ENCODE measurements around the gene AKR1C2.
"Not testable (repeated sequence)": the region's sequence is repeated elsewhere in the genome, so short reads cannot be mapped to it uniquely, and the experiment has no call there.

Gene AKR1C2

GRCh38 chr10:4984971-4985594 is 18.6 kb downstream of the AKR1C2 start:
- Histone ChIP-seq H3K27me3 (ENCODE audit: control insufficient read depth, insufficient read depth, low read length) (no peaks in the 10 kb centered on the region), H3K36me3 (ENCODE audit: control insufficient read depth, insufficient read depth, low read length) (no peaks in the 10 kb centered on the region), H3K4me1 (ENCODE audit: control insufficient read depth, insufficient read depth, low read length) (peaks cover 3% of the 10 kb centered on the region), H3K4me3 (ENCODE audit: low read length) (no peak overlapping the region), H3K27ac (ENCODE audit: low read length) (no peak overlapping the region), H3K9me3 (ENCODE audit: control insufficient read depth, insufficient read depth, low read length) (no peaks in the 10 kb centered on the region)
- no peak for DNase-seq (ENCODE audit: low read depth, low spot score)
- WGBS (ENCODE audit: insufficient coverage, insufficient read length): no CpG with 5 or more reads among the region's 7 CpGs

- Histone ChIP-seq H3K27ac (ENCODE audit: low read length) (no peak overlapping the region), H3K4me1 (ENCODE audit: control insufficient read depth, insufficient read depth, low read length) (peaks cover 3% of the 10 kb centered on the region), H3K27me3 (ENCODE audit: control insufficient read depth, insufficient read depth, low read length) (no peaks in the 10 kb centered on the region), H3K4me3 (ENCODE audit: low read length) (no peak overlapping the region), H3K36me3 (ENCODE audit: control insufficient read depth, insufficient read depth, low read length) (no peaks in the 10 kb centered on the region), H3K9me3 (ENCODE audit: control insufficient read depth, insufficient read depth, low read length) (no peaks in the 10 kb centered on the region)
- no peak for DNase-seq (ENCODE audit: low read depth, low spot score)
- WGBS (ENCODE audit: insufficient coverage, insufficient read length): no CpG with 5 or more reads among the region's 10 CpGs
These were observed 19.4 kb downstream of the AKR1C2 start for GRCh38 chr10:4984223-4984622.

GRCh38 chr10:4983615-4984216 is 19.9 kb downstream of the AKR1C2 start:
- Histone ChIP-seq H3K36me3 (ENCODE audit: control insufficient read depth, insufficient read depth, low read length) (no peaks in the 10 kb centered on the region), H3K4me3 (ENCODE audit: low read length) (no peak overlapping the region), H3K4me1 (ENCODE audit: control insufficient read depth, insufficient read depth, low read length) (peaks cover 3% of the 10 kb centered on the region), H3K9me3 (ENCODE audit: control insufficient read depth, insufficient read depth, low read length) (no peaks in the 10 kb centered on the region), H3K27ac (ENCODE audit: low read length) (no peak overlapping the region), H3K27me3 (ENCODE audit: control insufficient read depth, insufficient read depth, low read length) (no peaks in the 10 kb centered on the region)
- WGBS (ENCODE audit: insufficient coverage, insufficient read length): no CpG with 5 or more reads among the region's 5 CpGs
- DNase-seq (ENCODE audit: low read depth, low spot score): no peak

- DNase-seq (ENCODE audit: low read depth, low spot score): no peak
- Histone ChIP-seq H3K27ac (ENCODE audit: low read length) (no peak overlapping the region), H3K9me3 (ENCODE audit: control insufficient read depth, insufficient read depth, low read length) (no peaks in the 10 kb centered on the region), H3K27me3 (ENCODE audit: control insufficient read depth, insufficient read depth, low read length) (no peaks in the 10 kb centered on the region), H3K4me3 (ENCODE audit: low read length) (no peak overlapping the region), H3K4me1 (ENCODE audit: control insufficient read depth, insufficient read depth, low read length) (peaks cover 3% of the 10 kb centered on the region), H3K36me3 (ENCODE audit: control insufficient read depth, insufficient read depth, low read length) (no peaks in the 10 kb centered on the region)
- WGBS (ENCODE audit: insufficient coverage, insufficient read length): no CpG with 5 or more reads among the region's 9 CpGs
These were observed 20.9 kb downstream of the AKR1C2 start for GRCh38 chr10:4982764-4983226.

DNA sequence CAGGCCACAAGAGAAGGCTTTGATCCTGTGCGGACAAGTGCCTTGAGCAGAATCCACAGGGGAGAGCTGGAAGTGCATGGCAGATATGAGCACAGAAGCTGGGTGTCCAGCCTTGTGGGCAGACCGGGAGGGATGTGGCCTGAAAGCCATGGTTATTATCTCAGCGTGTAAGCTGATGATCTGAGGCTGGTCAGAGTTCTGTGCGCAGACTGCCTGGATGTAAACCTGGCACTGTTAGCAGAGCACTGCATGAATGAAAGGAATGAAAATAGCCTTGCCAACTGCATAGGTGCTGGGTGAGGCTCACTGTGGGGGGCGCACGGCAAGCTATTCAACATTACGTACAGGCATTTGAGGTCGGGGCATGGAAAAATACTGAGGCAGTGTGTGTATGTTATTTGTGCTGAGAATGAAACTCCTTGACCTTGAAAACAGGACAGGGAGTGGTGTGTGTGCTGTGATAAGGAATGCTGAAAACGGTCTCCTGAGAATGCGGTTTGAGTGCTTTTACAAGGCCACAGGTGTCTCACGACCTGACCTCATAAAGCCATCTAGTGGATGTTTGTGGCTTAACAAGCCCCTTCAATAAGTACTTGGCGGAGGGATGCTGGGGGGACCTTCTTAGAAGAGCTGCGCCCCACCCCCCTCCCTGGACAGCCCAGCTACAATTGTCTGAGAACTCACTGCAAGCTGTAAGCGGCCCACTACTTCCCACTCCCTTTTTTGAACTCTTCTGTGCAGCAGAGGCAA is 21.8 kb downstream of the AKR1C2 start:
- no CpG with 5 or more reads among the region's 14 CpGs for WGBS (ENCODE audit: insufficient coverage, insufficient read length)
- no peaks in the 10 kb centered on the region for H3K27me3 ChIP-seq (ENCODE audit: control insufficient read depth, insufficient read depth, low read length)
- peak; percentile 43 for DNase-seq (ENCODE audit: low read depth, low spot score)
- H3K4me3 ChIP-seq (ENCODE audit: low read length): no peak overlapping the region
- no peak overlapping the region for H3K27ac ChIP-seq (ENCODE audit: low read length)
- no peaks in the 10 kb centered on the region for H3K36me3 ChIP-seq (ENCODE audit: control insufficient read depth, insufficient read depth, low read length)
- no peaks in the 10 kb centered on the region for H3K9me3 ChIP-seq (ENCODE audit: control insufficient read depth, insufficient read depth, low read length)
- peaks cover 3% of the 10 kb centered on the region for H3K4me1 ChIP-seq (ENCODE audit: control insufficient read depth, insufficient read depth, low read length)

DNA sequence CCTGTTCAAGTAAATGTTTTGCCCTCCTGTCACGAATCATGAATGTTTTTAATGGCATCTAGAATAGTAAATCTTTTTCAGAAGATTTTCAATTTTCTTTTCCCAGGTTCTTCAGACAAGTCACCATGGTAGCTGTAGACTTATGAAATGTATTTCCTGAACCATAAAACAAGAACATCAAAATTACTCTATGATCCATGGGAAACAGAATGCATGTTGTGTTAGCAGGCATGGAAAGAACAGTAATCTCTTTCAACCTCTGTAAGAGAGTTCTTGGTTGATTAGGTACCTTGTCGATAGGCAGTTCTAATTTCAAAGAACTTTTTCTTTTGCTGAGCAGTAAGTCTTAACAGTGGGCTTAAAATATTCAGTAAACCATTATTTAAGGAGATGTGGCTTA is 22.9 kb downstream of the AKR1C2 start:
- H3K4me1 ChIP-seq (ENCODE audit: control insufficient read depth, insufficient read depth, low read length): peaks cover 3% of the 10 kb centered on the region
- no peaks in the 10 kb centered on the region for H3K9me3 ChIP-seq (ENCODE audit: control insufficient read depth, insufficient read depth, low read length)
- no peak overlapping the region for H3K4me3 ChIP-seq (ENCODE audit: low read length)
- WGBS (ENCODE audit: insufficient coverage, insufficient read length): no CpG with 5 or more reads among the region's 2 CpGs
- no peaks in the 10 kb centered on the region for H3K27me3 ChIP-seq (ENCODE audit: control insufficient read depth, insufficient read depth, low read length)
- no peak for DNase-seq (ENCODE audit: low read depth, low spot score)
- H3K36me3 ChIP-seq (ENCODE audit: control insufficient read depth, insufficient read depth, low read length): no peaks in the 10 kb centered on the region
- H3K27ac ChIP-seq (ENCODE audit: low read length): no peak overlapping the region

- Histone ChIP-seq H3K9me3 (ENCODE audit: control insufficient read depth, insufficient read depth, low read length) (no peaks in the 10 kb centered on the region), H3K27ac (ENCODE audit: low read length) (no peak overlapping the region), H3K36me3 (ENCODE audit: control insufficient read depth, insufficient read depth, low read length) (no peaks in the 10 kb centered on the region), H3K4me1 (ENCODE audit: control insufficient read depth, insufficient read depth, low read length) (peaks cover 3% of the 10 kb centered on the region), H3K4me3 (ENCODE audit: low read length) (no peak overlapping the region), H3K27me3 (ENCODE audit: control insufficient read depth, insufficient read depth, low read length) (no peaks in the 10 kb centered on the region)
- no peak for DNase-seq (ENCODE audit: low read depth, low spot score)
- no CpG with 5 or more reads among the region's 4 CpGs for WGBS (ENCODE audit: insufficient coverage, insufficient read length)
These were observed 24.8 kb downstream of the AKR1C2 start for GRCh38 chr10:4978870-4979269.

GRCh38 chr10:4977025-4977424 is 26.6 kb downstream of the AKR1C2 start:
- no peaks in the 10 kb centered on the region for H3K9me3 ChIP-seq (ENCODE audit: control insufficient read depth, insufficient read depth, low read length)
- no peak for DNase-seq (ENCODE audit: low read depth, low spot score)
- H3K27ac ChIP-seq (ENCODE audit: low read length): no peak overlapping the region
- no peak overlapping the region for H3K4me3 ChIP-seq (ENCODE audit: low read length)
- H3K27me3 ChIP-seq (ENCODE audit: control insufficient read depth, insufficient read depth, low read length): no peaks in the 10 kb centered on the region
- H3K4me1 ChIP-seq (ENCODE audit: control insufficient read depth, insufficient read depth, low read length): peaks cover 3% of the 10 kb centered on the region
- no peaks in the 10 kb centered on the region for H3K36me3 ChIP-seq (ENCODE audit: control insufficient read depth, insufficient read depth, low read length)

DNA sequence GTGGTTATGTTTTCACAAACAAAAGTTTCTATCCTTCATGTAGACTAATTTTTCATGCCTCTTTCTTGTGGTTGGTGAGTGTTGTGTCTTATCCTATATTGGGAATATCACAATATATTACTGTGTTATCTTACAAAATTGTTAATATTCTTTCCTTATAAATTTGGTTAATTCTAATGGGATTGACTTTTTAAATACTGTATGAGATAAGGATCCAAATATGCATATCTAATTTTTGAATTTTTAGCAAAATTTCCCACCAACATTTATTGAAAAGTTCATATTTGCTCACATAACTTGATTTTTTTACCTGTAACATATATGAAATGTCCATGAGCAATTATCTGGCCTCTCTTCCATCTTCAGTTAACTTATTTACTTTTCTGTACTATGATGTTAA is 29.3 kb downstream of the AKR1C2 start:
- H3K4me3 ChIP-seq (ENCODE audit: low read length); DNase-seq (ENCODE audit: low read depth, low spot score); H3K36me3 ChIP-seq (ENCODE audit: control insufficient read depth, insufficient read depth, low read length); H3K9me3 ChIP-seq (ENCODE audit: control insufficient read depth, insufficient read depth, low read length); H3K27ac ChIP-seq (ENCODE audit: low read length); H3K27me3 ChIP-seq (ENCODE audit: control insufficient read depth, insufficient read depth, low read length); H3K4me1 ChIP-seq (ENCODE audit: control insufficient read depth, insufficient read depth, low read length): not testable (repeated sequence)

DNA sequence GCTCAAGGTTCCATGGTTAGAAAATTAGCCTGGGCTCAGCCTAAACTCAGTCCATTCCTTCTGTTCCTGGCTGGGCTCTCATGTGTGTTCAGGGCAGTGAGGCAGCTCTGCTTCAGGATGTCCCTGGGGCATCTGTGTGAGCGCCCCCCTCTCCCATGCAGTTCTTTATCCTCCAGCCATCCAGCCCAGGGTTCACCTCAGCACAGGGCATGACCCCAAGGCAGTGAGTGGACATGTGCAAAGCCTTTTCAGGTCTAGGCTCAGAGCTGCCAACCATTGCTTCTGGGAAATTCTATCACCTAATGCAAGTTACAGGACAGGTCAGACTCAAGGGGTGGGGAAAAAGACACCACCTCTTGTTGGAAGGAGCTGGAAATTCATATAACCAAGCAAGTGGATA is 30.4 kb downstream of the AKR1C2 start:
- H3K27ac ChIP-seq (ENCODE audit: low read length); H3K9me3 ChIP-seq (ENCODE audit: control insufficient read depth, insufficient read depth, low read length); DNase-seq (ENCODE audit: low read depth, low spot score); H3K27me3 ChIP-seq (ENCODE audit: control insufficient read depth, insufficient read depth, low read length); H3K4me3 ChIP-seq (ENCODE audit: low read length); H3K36me3 ChIP-seq (ENCODE audit: control insufficient read depth, insufficient read depth, low read length); H3K4me1 ChIP-seq (ENCODE audit: control insufficient read depth, insufficient read depth, low read length): not testable (repeated sequence)
- WGBS (ENCODE audit: insufficient coverage, insufficient read length): no CpG with 5 or more reads among the region's 1 CpG
